Measurements from ENCODE around the gene EIF1B.

EIF1B gene

GRCh38 chr3:40355410-40355809 lies 45.9 kb downstream of the EIF1B start:
- DNase-seq = no peak

DNA sequence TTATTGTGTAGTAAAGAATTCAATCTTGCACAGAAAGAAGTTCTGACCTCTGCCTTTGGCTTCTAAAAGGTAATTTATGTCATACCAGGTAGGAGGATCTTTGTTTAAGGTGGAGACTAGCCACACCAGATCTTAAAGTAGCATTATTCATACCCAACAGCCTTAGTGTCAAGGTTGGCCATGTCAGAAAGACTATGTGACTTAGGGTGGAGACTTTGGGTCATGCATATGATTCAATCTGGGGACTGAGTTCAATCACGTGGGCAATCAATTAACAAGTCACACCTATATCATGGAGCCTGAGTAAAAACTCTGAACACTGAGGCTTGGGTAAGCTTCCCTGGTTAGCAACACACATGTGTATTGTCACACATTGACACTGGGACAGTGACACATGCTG lies 48.9 kb downstream of the EIF1B start:
- no peak for DNase-seq

All from NCI-H1417 (cell line).